Muscle layer of duodenum (tissue), 2 donors: ENCODE results near the gene DAB2IP.
A peak's percentile ranks its signal among the peaks of the same experiment; 100 is the strongest.

ENCODE experiments used
- H3K27ac ChIP-seq: one replicate; pipeline ENCODE4 v1.7.0; 2013; ENCODE audit warnings: mild to moderate bottlenecking, low read length
- H3K27me3 ChIP-seq: one replicate; pipeline ENCODE4 v1.7.0; 2013; ENCODE audit warnings: low read depth, mild to moderate bottlenecking, control low read depth, low read length
- H3K36me3 ChIP-seq, 2 donors: one replicate each; pipeline ENCODE4 v1.7.0; 2013; ENCODE audit warnings: low read length in 2 of 2, control low read depth in 1 of 2, mild to moderate bottlenecking in 1 of 2; ENCODE audit not compliant: insufficient read depth in 2 of 2, control insufficient read depth in 1 of 2
- H3K4me1 ChIP-seq, 2 donors: one replicate each; pipeline ENCODE4 v1.7.0; 2013; ENCODE audit warnings: low read length in 2 of 2, mild to moderate bottlenecking in 2 of 2, control low read depth in 1 of 2, moderate library complexity in 1 of 2; ENCODE audit not compliant: insufficient read depth in 2 of 2, control insufficient read depth in 1 of 2
- H3K4me3 ChIP-seq, 2 donors: one replicate each; pipeline ENCODE4 v1.7.0; 2013; ENCODE audit warnings: low read length in 2 of 2, low read depth in 1 of 2, mild to moderate bottlenecking in 1 of 2
- H3K9me3 ChIP-seq, 2 donors: one replicate each; pipeline ENCODE4 v1.7.0; 2013; ENCODE audit warnings: low read length in 2 of 2, control low read depth in 1 of 2, mild to moderate bottlenecking in 1 of 2; ENCODE audit not compliant: control insufficient read depth in 1 of 2
- donor health status: healthy.

The DAB2IP gene

GRCh38 chr9:121651295-121652020 is at the start of gene DAB2IP:
Gene DAB2IP, plus strand, starts transcription at chr9:121651634. Its CDS starts 142 bp downstream, at chr9:121651776.
- Histone ChIP-seq H3K4me1 (peaks cover 12 to 31% of the 10 kb centered on the region in 2 donors), H3K36me3 (no peaks in the 10 kb centered on the region), H3K4me3 (peak within 1 kb of the TSS; percentile 55 to 73), H3K9me3 (no peaks in the 10 kb centered on the region), H3K27me3 (no peaks in the 10 kb centered on the region), H3K27ac (peak within 1 kb of the TSS; percentile 75)

- H3K27me3 ChIP-seq = no peaks in the 10 kb centered on the region
- no peak overlapping the region for H3K27ac ChIP-seq
- H3K4me1 ChIP-seq = peaks cover 3 to 42% of the 10 kb centered on the region in 2 donors
Measured at GRCh38 chr9:121603028-121603427, 48.4 kb upstream of the DAB2IP start.

GRCh38 chr9:121604242-121604641 is 47.2 kb upstream of the DAB2IP start:
- H3K4me3 ChIP-seq = no peak overlapping the region
- no peaks in the 10 kb centered on the region for H3K36me3 ChIP-seq
- no peak overlapping the region for H3K27ac ChIP-seq
- H3K27me3 ChIP-seq = no peaks in the 10 kb centered on the region
- no peaks in the 10 kb centered on the region for H3K9me3 ChIP-seq
- H3K4me1 ChIP-seq = peaks cover 5 to 50% of the 10 kb centered on the region in 2 donors

More at GRCh38 chr9:121603028-121603427, 48.4 kb upstream of the DAB2IP start:
- H3K9me3 ChIP-seq = no peaks in the 10 kb centered on the region
- H3K36me3 ChIP-seq = no peaks in the 10 kb centered on the region
- no peak overlapping the region for H3K4me3 ChIP-seq

- Histone ChIP-seq H3K27me3 (no peaks in the 10 kb centered on the region), H3K27ac (no peak overlapping the region), H3K4me3 (no peak overlapping the region), H3K36me3 (no peaks in the 10 kb centered on the region), H3K4me1 (peaks cover 9 to 53% of the 10 kb centered on the region in 2 donors), H3K9me3 (no peaks in the 10 kb centered on the region)
Measured at GRCh38 chr9:121604654-121605053, 46.8 kb upstream of the DAB2IP start.

GRCh38 chr9:121607434-121608167 is 43.8 kb upstream of the DAB2IP start:
- no peaks in the 10 kb centered on the region for H3K9me3 ChIP-seq
- no peaks in the 10 kb centered on the region for H3K36me3 ChIP-seq
- H3K27ac ChIP-seq = peak overlapping the region; percentile 62
- H3K4me1 ChIP-seq = peaks cover 13 to 49% of the 10 kb centered on the region in 2 donors
- H3K27me3 ChIP-seq = no peaks in the 10 kb centered on the region
- H3K4me3 ChIP-seq = peak overlapping the region in 1 of 2 donors; percentile 3

GRCh38 chr9:121608168-121608853 is 43.1 kb upstream of the DAB2IP start:
- H3K4me3 ChIP-seq = peak overlapping the region in 1 of 2 donors; percentile 3

GRCh38 chr9:121609822-121610637 is 41.4 kb upstream of the DAB2IP start:
- Histone ChIP-seq H3K27me3 (peaks cover 3% of the 10 kb centered on the region), H3K36me3 (no peaks in the 10 kb centered on the region), H3K4me1 (peaks cover 20 to 38% of the 10 kb centered on the region in 2 donors), H3K4me3 (no peak overlapping the region), H3K27ac (peak overlapping the region; percentile 43), H3K9me3 (no peaks in the 10 kb centered on the region)

More at GRCh38 chr9:121608168-121608853, 43.1 kb upstream of the DAB2IP start:
- Histone ChIP-seq H3K36me3 (no peaks in the 10 kb centered on the region), H3K27me3 (peaks cover 3% of the 10 kb centered on the region), H3K27ac (peak overlapping the region; percentile 62), H3K9me3 (no peaks in the 10 kb centered on the region), H3K4me1 (peaks cover 20 to 52% of the 10 kb centered on the region in 2 donors)

- Histone ChIP-seq H3K27ac (no peak overlapping the region), H3K9me3 (no peaks in the 10 kb centered on the region), H3K27me3 (peaks cover 3% of the 10 kb centered on the region), H3K36me3 (no peaks in the 10 kb centered on the region), H3K4me1 (peaks cover 20 to 38% of the 10 kb centered on the region in 2 donors), H3K4me3 (no peak overlapping the region)
Measured at GRCh38 chr9:121610638-121610953, 40.8 kb upstream of the DAB2IP start.

GRCh38 chr9:121612511-121612998 is 38.9 kb upstream of the DAB2IP start:
- H3K9me3 ChIP-seq = no peaks in the 10 kb centered on the region
- H3K4me3 ChIP-seq = no peak overlapping the region
- no peak overlapping the region for H3K27ac ChIP-seq
- H3K27me3 ChIP-seq = peaks cover 3% of the 10 kb centered on the region
- H3K36me3 ChIP-seq = no peaks in the 10 kb centered on the region
- H3K4me1 ChIP-seq = peaks cover 20 to 37% of the 10 kb centered on the region in 2 donors

GRCh38 chr9:121613009-121613752 is 38.3 kb upstream of the DAB2IP start:
- Histone ChIP-seq H3K4me1 (peaks cover 20 to 30% of the 10 kb centered on the region in 2 donors), H3K4me3 (no peak overlapping the region), H3K36me3 (no peaks in the 10 kb centered on the region), H3K9me3 (no peaks in the 10 kb centered on the region), H3K27me3 (peaks cover 3% of the 10 kb centered on the region), H3K27ac (no peak overlapping the region)
